Dermis microvascular lymphatic vessel endothelial cell (primary cell): ENCODE results near the gene MDM2. TPM values are rescaled to one million over a fixed set of nuclear protein-coding genes. Genes with fewer than 3 reads are reported as not detected.

ENCODE experiments used
- total RNA-seq: library from RNA; depleted of rRNA; stranded (reverse); fragments of >200 nt; gene quantifications from 2 replicates; pipeline ENCODE4 v1.2.1, GENCODE V29; 2014

The MDM2 gene
- total RNA-seq, 1 donor from 2014 or later = 223 TPM

Other genes starting within 250 kb of the MDM2 start
- 158 and 188 TPM in 2 replicates for gene RAP1B, start 197.3 kb upstream of the MDM2 start, total RNA-seq
- gene NUP107, start 121.2 kb upstream of the MDM2 start, total RNA-seq = 42.2 and 44.3 TPM in 2 replicates
- gene SLC35E3, start 62.0 kb upstream of the MDM2 start, total RNA-seq = 4.6 and 5.3 TPM in 2 replicates
- 0.64 and 1.0 TPM in 2 replicates for gene CPM, start 125.0 kb downstream of the MDM2 start, total RNA-seq